K562 (cell line): Measurements from ENCODE around the gene CDKN2AIP. TPM values are rescaled to one million over a fixed set of nuclear protein-coding genes. Genes with fewer than 3 reads are reported as not detected.

Source experiments
- BRF2 ChIP-seq: IDR thresholded peaks from 3 replicates; pipeline ENCODE4 v1.6.1; 2011; ENCODE audit warnings: borderline replicate concordance, mild to moderate bottlenecking; ENCODE audit not compliant: insufficient read length, insufficient read depth
- ELK1 ChIP-seq: sonication (generic); formaldehyde crosslinking; IDR thresholded peaks from 2 replicates; pipeline ENCODE4 v1.8.1; 2022; ENCODE audit warnings: missing genetic modification reagents
- HDGF ChIP-seq: fragments of 450-650 bp; IDR thresholded peaks from 2 replicates; pipeline ENCODE4 v1.6.1; 2016
- HSF4 ChIP-seq: fragments of 250-450 bp; sonication (Bioruptor Pico); IDR thresholded peaks from 2 replicates; pipeline ENCODE4 v2.1.2; 2022; ENCODE audit warnings: mild to moderate bottlenecking, moderate library complexity, borderline replicate concordance
- KAT7 ChIP-seq: sonication (generic); formaldehyde crosslinking; IDR thresholded peaks from 2 replicates; pipeline ENCODE4 v1.8.0; 2022; ENCODE audit warnings: missing genetic modification reagents, mild to moderate bottlenecking, borderline replicate concordance
- MAZ ChIP-seq, 2 experiments: fragments of 450-650 bp in 1 of 2; sonication (generic) in 1 of 2; formaldehyde crosslinking; IDR thresholded peaks in 1 of 2; conservative IDR thresholded peaks in 1 of 2; 2 replicates each; pipeline versions ENCODE4 v1.4.0 to v1.5.0; 2020; ENCODE audit warnings: mild to moderate bottlenecking in 1 of 2, missing genetic modification reagents in 1 of 2
- NR4A1 ChIP-seq, 2 experiments: fragments of 250-450 bp in 1 of 2; fragments of 450-650 bp in 1 of 2; sonication (Bioruptor Pico) in 1 of 2; IDR thresholded peaks; 2 replicates each; pipeline versions ENCODE4 v1.4.0 to v1.6.1; 2016 to 2020; ENCODE audit warnings: mild to moderate bottlenecking in 2 of 2, missing compliant biosample characterization in 1 of 2, missing genetic modification characterization in 1 of 2, moderate library complexity in 1 of 2
- RBFOX2 ChIP-seq: fragments of 200-400 bp; formaldehyde crosslinking; IDR thresholded peaks from 2 replicates; pipeline ENCODE4 v1.6.1; 2017; ENCODE audit warnings: low read depth, mild to moderate bottlenecking, low read length, moderate library complexity
- RNF2 ChIP-seq: sonication (generic); IDR thresholded peaks from 2 replicates; pipeline ENCODE4 v1.6.1; 2016
- SMARCE1 ChIP-seq: fragments of 450-650 bp; IDR thresholded peaks from 2 replicates; pipeline ENCODE4 v1.7.1; 2016; ENCODE audit warnings: mild to moderate bottlenecking
- STAG1 ChIP-seq: sonication (generic); formaldehyde crosslinking; IDR thresholded peaks from 2 replicates; pipeline ENCODE4 v1.5.0; 2020; ENCODE audit warnings: missing genetic modification reagents, borderline replicate concordance
- TCF15 ChIP-seq: fragments of 250-450 bp; sonication (Bioruptor Pico); IDR thresholded peaks from 2 replicates; pipeline ENCODE4 v1.8.0; 2022; ENCODE audit warnings: moderate library complexity, mild to moderate bottlenecking, inconsistent platforms
- ZBTB9 ChIP-seq: fragments of 450-650 bp; formaldehyde crosslinking; IDR thresholded peaks from 2 replicates; pipeline ENCODE4 v1.4.0; 2020; ENCODE audit warnings: mild to moderate bottlenecking, moderate library complexity
- ZNF592 ChIP-seq: fragments of 450-650 bp; IDR thresholded peaks from 2 replicates; pipeline ENCODE4 v1.6.1; 2017; ENCODE audit warnings: antibody characterized with exemption, mild to moderate bottlenecking
- polyA plus RNA-seq, 8 experiments: library from polyadenylated mRNA; depleted of rRNA in 4 of 8; stranded (reverse) in 5 of 8; unstranded in 3 of 8; fragments of >200 nt; fragmentation: Nextera tagmentation in 2 of 8; fragmentation: Illumina TruSeq in 1 of 8; extraction: Ambion mirVana in 2 of 8; extraction: Trizol in 1 of 8; gene quantifications; 2 replicates each; pipeline versions ENCODE4 v1.2.1 to v1.2.3, GENCODE V29; 2011 to 2014; ENCODE audit warnings: inconsistent platforms in 1 of 8, missing spikeins in 1 of 8
- total RNA-seq, 7 experiments: library from RNA; depleted of rRNA in 6 of 7; stranded (reverse); fragments of >200 nt in 6 of 7; fragmentation: Illumina TruSeq in 2 of 7; extraction: Trizol in 2 of 7; gene quantifications; 2 replicates each; pipeline versions ENCODE4 v1.2.1 to v1.2.3, GENCODE V29; 2011 to 2021; ENCODE audit warnings: low replicate concordance in 1 of 7
- TF ChIP-seq, protein P1 (sequence below): sonication (generic); formaldehyde crosslinking; IDR thresholded peaks from 2 replicates; pipeline ENCODE4 v1.8.0; 2022; ENCODE audit warnings: missing genetic modification reagents, mild to moderate bottlenecking, borderline replicate concordance

The CDKN2AIP gene
- total and polyA plus RNA-seq, 9 of the 15 experiments (the other 6 are each of a cell fraction or from before 2014, with no cell fraction given), result 5.9 to 22.0 (median 19.7) TPM

DNA sequence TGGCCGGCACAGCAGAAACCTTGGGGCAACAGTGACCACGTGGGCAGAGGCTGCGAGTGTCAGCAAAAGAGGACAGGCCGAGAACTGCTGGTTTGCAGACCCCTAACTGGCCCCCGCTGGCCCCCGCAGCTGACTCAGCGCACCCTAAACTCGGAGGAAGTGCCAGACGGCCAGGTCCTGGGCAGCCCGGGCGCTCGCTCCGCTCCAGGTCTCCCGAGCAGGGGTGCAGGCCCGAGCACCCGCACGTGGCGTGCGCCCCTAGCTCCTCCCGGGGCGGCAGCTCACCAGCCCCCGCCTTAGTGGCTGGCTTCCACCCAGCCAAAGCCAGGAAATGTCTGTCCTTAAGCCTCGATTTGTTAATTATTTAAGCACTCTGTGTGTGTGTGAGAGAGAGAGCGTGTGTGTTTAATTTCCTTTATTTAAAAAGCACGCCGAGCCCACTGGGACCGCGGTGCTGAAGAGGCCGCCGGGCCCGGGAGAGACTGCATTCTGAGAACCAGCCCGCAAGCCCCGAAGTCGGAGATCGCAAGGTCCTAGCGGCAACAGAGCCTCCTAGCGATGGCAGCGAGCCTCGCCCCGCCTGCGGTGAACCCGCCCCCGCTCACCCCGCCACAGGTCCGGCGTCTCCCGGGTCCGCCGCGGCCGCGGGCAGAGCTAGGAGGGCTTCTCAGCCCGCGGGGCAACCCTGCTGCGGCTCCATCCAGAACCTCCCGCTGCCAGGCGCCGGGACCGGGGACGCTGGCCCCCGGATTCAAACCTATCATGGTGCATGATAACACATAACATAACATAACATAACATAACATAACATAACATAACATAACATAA, 45.9 kb upstream of the CDKN2AIP start (continued):
- peak; percentile 32; the same call in 1 of the 2 replicates for TF ChIP-seq TCF15 (CRISPR knock-in tag)
- peak; percentile 77; the same call in 1 of the 2 replicates for TF ChIP-seq ZBTB9 (CRISPR knock-in tag)
- peak; percentile 32 to 65; a peak in 3 of 4 replicates for TF ChIP-seq MAZ (CRISPR knock-in tag; conservative IDR thresholded peaks at IDR 0.05 in 1 of 2, IDR thresholded peaks at IDR 0.05 in 1 of 2)
- TF ChIP-seq HDGF, result no peak
- TF ChIP-seq ZNF592, result peak; percentile 97
- TF ChIP-seq KAT7, result no peak
- peak; percentile 91 for TF ChIP-seq RBFOX2
- no peak for TF ChIP-seq ELK1
- TF ChIP-seq HSF4 (CRISPR knock-in tag), result no peak
- no peak for TF ChIP-seq BRF2
- no peak for TF ChIP-seq NR4A1 (CRISPR knock-in tag; IDR thresholded peaks at IDR 0.05)
- TF ChIP-seq NR4A1 (tag; IDR thresholded peaks at IDR 0.05), result 0 out of 2 replicates have a peak, but pooled peaks have one; percentile 42
- TF ChIP-seq SMARCE1, result no peak
- TF ChIP-seq STAG1 (CRISPR knock-in tag), result no peak
- TF ChIP-seq, protein P1, sequence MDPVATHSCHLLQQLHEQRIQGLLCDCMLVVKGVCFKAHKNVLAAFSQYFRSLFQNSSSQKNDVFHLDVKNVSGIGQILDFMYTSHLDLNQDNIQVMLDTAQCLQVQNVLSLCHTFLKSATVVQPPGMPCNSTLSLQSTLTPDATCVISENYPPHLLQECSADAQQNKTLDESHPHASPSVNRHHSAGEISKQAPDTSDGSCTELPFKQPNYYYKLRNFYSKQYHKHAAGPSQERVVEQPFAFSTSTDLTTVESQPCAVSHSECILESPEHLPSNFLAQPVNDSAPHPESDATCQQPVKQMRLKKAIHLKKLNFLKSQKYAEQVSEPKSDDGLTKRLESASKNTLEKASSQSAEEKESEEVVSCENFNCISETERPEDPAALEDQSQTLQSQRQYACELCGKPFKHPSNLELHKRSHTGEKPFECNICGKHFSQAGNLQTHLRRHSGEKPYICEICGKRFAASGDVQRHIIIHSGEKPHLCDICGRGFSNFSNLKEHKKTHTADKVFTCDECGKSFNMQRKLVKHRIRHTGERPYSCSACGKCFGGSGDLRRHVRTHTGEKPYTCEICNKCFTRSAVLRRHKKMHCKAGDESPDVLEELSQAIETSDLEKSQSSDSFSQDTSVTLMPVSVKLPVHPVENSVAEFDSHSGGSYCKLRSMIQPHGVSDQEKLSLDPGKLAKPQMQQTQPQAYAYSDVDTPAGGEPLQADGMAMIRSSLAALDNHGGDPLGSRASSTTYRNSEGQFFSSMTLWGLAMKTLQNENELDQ, result no peak
- 0 out of 2 replicates have a peak, but pooled peaks have one; percentile 23 for TF ChIP-seq RNF2
